Measurements from ENCODE around the gene TUBA3D.
"Not testable (repeated sequence)": the region's sequence is repeated elsewhere in the genome, so short reads cannot be mapped to it uniquely, and the experiment has no call there.

GRCh38 chr2:131444736-131445514 is 31.0 kb upstream of the TUBA3D start:
- TF ChIP-seq POLR2AphosphoS5 (IDR thresholded peaks at IDR 0.05; ENCODE audit: borderline replicate concordance, low read depth, low read length); EZH2 (IDR thresholded peaks at IDR 0.05): not testable (repeated sequence)

Data from SK-N-MC (cell line).